CD4-positive, alpha-beta memory T cell (primary cell): ENCODE data around the gene STARD4. TPM values are rescaled to one million over a fixed set of nuclear protein-coding genes. Genes with fewer than 3 reads are reported as not detected.

Experiments
- CTCF ChIA-PET: fragments of 350-600 bp; sonication (Branson Sonifier 250); formaldehyde crosslinking; loops from one replicate; lab custom pipeline; 2021; ENCODE audit warnings: inconsistent platforms; ENCODE audit not compliant: partially characterized antibody; lab: Charles Lee
- POLR2A ChIA-PET: fragments of 350-600 bp; sonication (Branson Sonifier 250); formaldehyde crosslinking; loops from one replicate; lab custom pipeline; 2021; ENCODE audit not compliant: partially characterized antibody; lab: Charles Lee
- DNase-seq, 5 donors: peaks; one replicate each; pipeline versions ENCODE4 v3.0.0 to v3.0.0-alpha.2; 2020 to 2022; ENCODE audit warnings: mixed read lengths in 1 of 5
- H3K27ac ChIP-seq: one replicate; pipeline ENCODE4 v1.7.0; 2013; ENCODE audit warnings: low read depth, low read length
- H3K27me3 ChIP-seq: 2 replicates; pipeline ENCODE4 v1.7.0; 2013; ENCODE audit warnings: mild to moderate bottlenecking, low read length, moderate library complexity; ENCODE audit not compliant: insufficient read depth
- H3K36me3 ChIP-seq: 2 replicates; pipeline ENCODE4 v1.7.0; 2013; ENCODE audit warnings: mild to moderate bottlenecking, low read length, moderate library complexity; ENCODE audit not compliant: insufficient read depth
- H3K4me1 ChIP-seq: 2 replicates; pipeline ENCODE4 v1.7.0; 2013; ENCODE audit warnings: mild to moderate bottlenecking, low read length, moderate library complexity; ENCODE audit not compliant: insufficient read depth
- H3K4me3 ChIP-seq, 2 donors: one replicate each; pipeline ENCODE4 v1.7.0; 2013; ENCODE audit warnings: low read length in 2 of 2, mild to moderate bottlenecking in 1 of 2
- H3K9me3 ChIP-seq, 2 donors: one replicate each; pipeline ENCODE4 v1.7.0; 2013; ENCODE audit warnings: low read length in 2 of 2, control low read depth in 1 of 2; ENCODE audit not compliant: control insufficient read depth in 1 of 2
- H3K27ac Mint-ChIP-seq, 7 donors: one replicate each; pipeline ENCODE4 v1.8.0; 2020 to 2021; ENCODE audit warnings: mixed read lengths in 7 of 7, mild to moderate bottlenecking in 6 of 7, inconsistent platforms in 3 of 7, moderate library complexity in 3 of 7
- H3K27me3 Mint-ChIP-seq, 2 donors: one replicate each; pipeline ENCODE4 v1.8.0; 2020 to 2021; ENCODE audit warnings: mixed read lengths in 2 of 2
- H3K36me3 Mint-ChIP-seq, 2 donors: one replicate each; pipeline ENCODE4 v1.8.0; 2020 to 2021; ENCODE audit warnings: mixed read lengths in 2 of 2, inconsistent platforms in 1 of 2, mild to moderate bottlenecking in 1 of 2
- H3K4me1 Mint-ChIP-seq, 4 donors: one replicate each; pipeline ENCODE4 v1.8.0; 2020 to 2021; ENCODE audit warnings: mixed read lengths in 4 of 4, mild to moderate bottlenecking in 1 of 4
- H3K4me3 Mint-ChIP-seq, 8 donors: one replicate each; pipeline ENCODE4 v1.8.0; 2020 to 2021; ENCODE audit warnings: mixed read lengths in 8 of 8, mild to moderate bottlenecking in 7 of 8, moderate library complexity in 6 of 8, inconsistent platforms in 3 of 8
- H3K9me3 Mint-ChIP-seq, 8 donors: one replicate each; pipeline ENCODE4 v1.8.0; 2020 to 2021; ENCODE audit warnings: mixed read lengths in 8 of 8, mild to moderate bottlenecking in 5 of 8, inconsistent platforms in 3 of 8, moderate library complexity in 1 of 8
- intact Hi-C: fragments of 100-400 bp; cut with micrococcal nuclease; formaldehyde crosslinking; loops from one replicate; pipeline ENCODE4 v1.15.1; 2023
- polyA plus RNA-seq, 2 donors: library from polyadenylated mRNA; unstranded; fragments of 300-500 nt; fragmentation: Illumina TruSeq; gene quantifications; one replicate each; pipeline ENCODE4 v1.2.3, GENCODE V29; 2021
- total RNA-seq, 2 experiments: library from RNA; stranded (reverse); gene quantifications; one replicate each; pipeline ENCODE4 v1.2.3, GENCODE V29; 2021

STARD4 gene
- total and polyA plus RNA-seq, 4 experiments from 2014 or later, result 4.5 to 17.2 (median 8.9) TPM

DNA sequence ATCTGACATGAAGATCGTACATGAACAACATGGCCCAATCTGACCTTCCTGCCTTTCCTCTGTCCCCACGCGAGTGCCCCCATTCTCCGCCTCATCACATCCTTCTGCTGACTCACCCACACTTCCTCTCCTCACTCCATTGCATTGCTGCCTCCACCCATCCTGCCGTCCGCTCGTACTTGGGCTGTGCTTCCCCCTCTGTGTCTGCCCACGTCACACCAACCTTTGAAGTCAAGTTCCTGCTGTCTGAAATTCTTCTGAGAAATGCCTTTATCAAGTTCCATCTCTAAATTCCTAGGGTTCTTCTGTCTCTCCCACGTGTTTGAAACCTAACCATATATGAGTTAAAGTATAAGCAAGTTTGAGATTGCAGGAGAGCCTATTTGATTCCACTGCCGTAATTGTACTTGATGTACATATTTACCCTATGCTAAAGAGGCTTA is 18.0 kb upstream of the STARD4 start:
- Histone ChIP-seq H3K27me3 (no peaks in the 10 kb centered on the region), H3K36me3 (no peaks in the 10 kb centered on the region), H3K4me3 (peak overlapping the region in 1 of 2 donors; percentile 3), H3K27ac (peak overlapping the region; percentile 68), H3K9me3 (no peaks in the 10 kb centered on the region), H3K4me1 (peaks cover 18% of the 10 kb centered on the region)
- Mint-ChIP-seq H3K4me3 (peak overlapping the region; percentile 31 to 79 (median 66)), H3K4me1 (peaks cover 13 to 17% (median 15%) of the 10 kb centered on the region in 4 donors), H3K27ac (peak overlapping the region; percentile 76 to 98 (median 89)), H3K27me3 (peaks cover 0 to 1% of the 10 kb centered on the region in 2 donors), H3K9me3 (peaks cover 0 to 7% (median 0%) of the 10 kb centered on the region in 8 donors), H3K36me3 (peaks cover 0 to 3% of the 10 kb centered on the region in 2 donors)
- POLR2A ChIA-PET, result interaction anchor here (0.9 to 2.2 kb wide), 3 partner anchors 17 to 438 kb away, joined by 3 to 16 read pairs (median 3); partner anchors contain the start of genes STARD4 and WDR36
- DNase-seq, result peak; percentile 84 to 98 (median 87)
- CTCF ChIA-PET, result interaction anchor here (0.9 to 3.0 kb wide), 5 partner anchors 12 to 438 kb away, joined by 3 to 24 read pairs (median 19); partner anchors contain the start of genes STARD4 and WDR36
- intact Hi-C loops, result loop anchor here (1.0 to 5.0 kb wide), 2 partner anchors 18 to 617 kb away; partner anchors contain the start of gene STARD4

- no peak overlapping the region for H3K4me3 ChIP-seq
- ChIA-PET CTCF (no interaction called here), POLR2A (no interaction called here)
- Mint-ChIP-seq H3K9me3 (peaks cover 0 to 2% (median 0%) of the 10 kb centered on the region in 8 donors), H3K27ac (no peak overlapping the region), H3K36me3 (peaks cover 0 to 3% of the 10 kb centered on the region in 2 donors), H3K4me3 (no peak overlapping the region), H3K27me3 (no peaks in the 10 kb centered on the region), H3K4me1 (peaks cover 13 to 17% (median 15%) of the 10 kb centered on the region in 4 donors)
- no peaks in the 10 kb centered on the region for H3K27me3 ChIP-seq
- intact Hi-C loops, result no loop called here
- no peak overlapping the region for H3K27ac ChIP-seq
- no peak for DNase-seq
- H3K9me3 ChIP-seq, result no peaks in the 10 kb centered on the region
- H3K36me3 ChIP-seq, result no peaks in the 10 kb centered on the region
- H3K4me1 ChIP-seq, result peaks cover 18% of the 10 kb centered on the region
These were observed 15.7 kb upstream of the STARD4 start for GRCh38 chr5:111528056-111528455.

DNA sequence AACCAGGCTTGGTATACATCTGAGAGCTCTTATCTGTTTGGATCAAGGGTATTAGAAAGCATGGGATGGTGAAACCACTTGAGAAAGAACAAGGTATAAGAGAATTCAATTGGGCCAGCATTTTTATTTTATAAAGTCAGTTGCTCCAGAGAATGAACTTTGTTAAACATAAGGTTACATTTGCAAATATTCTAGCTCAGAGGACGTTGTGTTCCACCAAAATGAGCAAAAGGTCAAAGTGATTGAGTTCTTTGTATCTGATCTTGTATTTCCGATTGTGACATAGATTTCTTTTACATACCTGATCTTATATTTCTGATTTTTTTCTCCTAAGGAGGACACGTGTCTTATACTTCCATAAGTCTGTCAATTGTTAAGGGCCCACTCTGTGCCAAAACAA is 8.6 kb upstream of the STARD4 start:
- H3K27me3 Mint-ChIP-seq, result no peaks in the 10 kb centered on the region
- H3K27ac ChIP-seq, result no peak overlapping the region
- ChIA-PET POLR2A (interaction anchor here (1.0 to 1.2 kb wide), 2 partner anchors 9 to 10 kb away, joined by 3 read pairs; partner anchors contain the start of gene STARD4), CTCF (interaction anchor here (2.5 kb wide), 1 partner anchor 11 kb away, joined by 12 read pairs; no protein-coding TSS in a partner anchor)
- H3K4me1 ChIP-seq, result no peaks in the 10 kb centered on the region
- H3K4me3 Mint-ChIP-seq, result no peak overlapping the region
- H3K36me3 Mint-ChIP-seq, result no peaks in the 10 kb centered on the region
- H3K4me3 ChIP-seq, result no peak overlapping the region
- H3K27ac Mint-ChIP-seq, result no peak overlapping the region
- H3K9me3 Mint-ChIP-seq, result no peaks in the 10 kb centered on the region
- no peaks in the 10 kb centered on the region for H3K36me3 ChIP-seq
- H3K9me3 ChIP-seq, result no peaks in the 10 kb centered on the region
- no peak for DNase-seq
- no peaks in the 10 kb centered on the region for H3K27me3 ChIP-seq
- intact Hi-C loops, result no loop called here
- H3K4me1 Mint-ChIP-seq, result peaks cover 0 to 1% (median 0%) of the 10 kb centered on the region in 4 donors

- POLR2A ChIA-PET, result no interaction called here
- Mint-ChIP-seq H3K4me3 (no peak overlapping the region), H3K27ac (no peak overlapping the region)
These were observed 6.4 kb upstream of the STARD4 start for GRCh38 chr5:111518777-111519176.

GRCh38 chr5:111517853-111518501 is 5.6 kb upstream of the STARD4 start:
- no peaks in the 10 kb centered on the region for H3K36me3 Mint-ChIP-seq
- H3K27ac Mint-ChIP-seq, result no peak overlapping the region
- DNase-seq, result no peak
- H3K4me1 Mint-ChIP-seq, result peaks cover 3% of the 10 kb centered on the region in 4 donors
- no peaks in the 10 kb centered on the region for H3K9me3 Mint-ChIP-seq
- H3K27me3 Mint-ChIP-seq, result no peaks in the 10 kb centered on the region
- H3K4me3 ChIP-seq, result no peak overlapping the region
- no peaks in the 10 kb centered on the region for H3K9me3 ChIP-seq
- H3K4me3 Mint-ChIP-seq, result no peak overlapping the region
- no peak overlapping the region for H3K27ac ChIP-seq
- ChIA-PET CTCF (interaction anchor here (1.9 kb wide), 1 partner anchor 13 kb away, joined by 10 read pairs; no protein-coding TSS in a partner anchor), POLR2A (no interaction called here)
- H3K4me1 ChIP-seq, result peaks cover 4% of the 10 kb centered on the region
- intact Hi-C loops, result loop anchor here (10.0 kb wide), 2 partner anchors 783 to 1997 kb away; partner anchors contain the start of genes SLC25A46 and YTHDC2
- H3K27me3 ChIP-seq, result no peaks in the 10 kb centered on the region
- no peaks in the 10 kb centered on the region for H3K36me3 ChIP-seq

More at GRCh38 chr5:111518777-111519176, 6.4 kb upstream of the STARD4 start:
- Histone ChIP-seq H3K27ac (no peak overlapping the region), H3K4me3 (no peak overlapping the region), H3K27me3 (no peaks in the 10 kb centered on the region), H3K9me3 (no peaks in the 10 kb centered on the region), H3K4me1 (no peaks in the 10 kb centered on the region), H3K36me3 (no peaks in the 10 kb centered on the region)
- intact Hi-C loops, result loop anchor here (10.0 kb wide), 2 partner anchors 784 to 1996 kb away; partner anchors contain the start of genes SLC25A46 and YTHDC2
- CTCF ChIA-PET, result interaction anchor here (1.9 kb wide), 1 partner anchor 12 kb away, joined by 10 read pairs; no protein-coding TSS in a partner anchor
- no peaks in the 10 kb centered on the region for H3K27me3 Mint-ChIP-seq
- H3K36me3 Mint-ChIP-seq, result no peaks in the 10 kb centered on the region
- peaks cover 0 to 1% (median 0%) of the 10 kb centered on the region in 4 donors for H3K4me1 Mint-ChIP-seq
- no peak for DNase-seq
- H3K9me3 Mint-ChIP-seq, result no peaks in the 10 kb centered on the region

DNA sequence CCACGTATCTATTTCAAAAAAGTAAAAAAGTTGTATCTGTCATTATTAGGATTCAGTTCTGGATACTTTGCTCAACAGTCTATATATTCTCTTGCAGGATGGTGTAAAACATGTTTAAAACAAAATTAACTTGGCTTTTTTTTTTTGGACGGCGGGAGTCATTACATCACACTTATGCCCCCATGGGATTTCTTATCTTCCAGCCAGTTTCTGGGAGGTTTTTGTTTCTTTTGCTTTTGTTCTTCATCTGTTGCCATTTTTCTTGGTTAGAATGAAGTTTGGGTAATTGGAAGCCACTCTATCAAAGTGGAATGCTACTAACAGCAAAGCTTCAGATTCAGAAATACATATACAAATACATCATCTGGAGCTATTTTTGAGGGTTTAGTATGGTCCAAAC is 1.8 kb upstream of the STARD4 start:
- intact Hi-C loops, result loop anchor here (5.0 to 10.0 kb wide), 3 partner anchors 282 to 2001 kb away; partner anchors contain the start of genes SLC25A46 and YTHDC2
- Mint-ChIP-seq H3K4me3 (peak overlapping the region in 4 of 8 donors; percentile 15 to 59 (median 42)), H3K9me3 (peaks cover 0 to 3% (median 0%) of the 10 kb centered on the region in 8 donors)

More for the DNA sequence above, 1.8 kb upstream of the STARD4 start:
- Histone ChIP-seq H3K27ac (no peak overlapping the region), H3K27me3 (no peaks in the 10 kb centered on the region), H3K4me1 (peaks cover 33% of the 10 kb centered on the region), H3K4me3 (no peak overlapping the region), H3K36me3 (no peaks in the 10 kb centered on the region), H3K9me3 (no peaks in the 10 kb centered on the region)
- Mint-ChIP-seq H3K27me3 (no peaks in the 10 kb centered on the region), H3K27ac (peak overlapping the region in 1 of 7 donors; percentile 19), H3K4me1 (peaks cover 17 to 39% (median 26%) of the 10 kb centered on the region in 4 donors), H3K36me3 (peaks cover 0 to 10% of the 10 kb centered on the region in 2 donors)
- POLR2A ChIA-PET, result interaction anchor here (1.3 to 1.7 kb wide), 2 partner anchors 10 to 16 kb away, joined by 3 read pairs; no protein-coding TSS in a partner anchor
- no peak for DNase-seq
- CTCF ChIA-PET, result interaction anchor here (1.6 to 2.3 kb wide), 2 partner anchors 9 to 18 kb away, joined by 3 to 9 read pairs; no protein-coding TSS in a partner anchor
